ENCODE data around the gene FAF1.

GRCh38 chr1:50982611-50983010, 22.5 kb upstream of the FAF1 start:
- TF ChIP-seq CTCF (IDR thresholded peaks at IDR 0.05; ENCODE audit: extremely low read depth in 1 of 2, insufficient read depth in 1 of 2, low read depth in 1 of 2, low read length in 2 of 2) (no peak), POLR2AphosphoS5 (IDR thresholded peaks at IDR 0.05; ENCODE audit: insufficient read depth, low read depth, low read length) (no peak)
